NCI-H460 (cell line): Measurements from ENCODE around the gene TNFRSF8. TPM values are rescaled to one million over a fixed set of nuclear protein-coding genes. Genes with fewer than 3 reads are reported as not detected.
A peak's percentile ranks its signal among the peaks of the same experiment; 100 is the strongest.

Experiments used
- DNase-seq: peaks from one replicate; pipeline ENCODE4 v3.0.0-alpha.2; 2016; ENCODE audit warnings: low read depth; ENCODE audit errors: extremely low read depth
- total RNA-seq: library from RNA; depleted of rRNA; stranded (reverse); fragments of >200 nt; shearing (Covaris generic); gene quantifications from 2 replicates; pipeline ENCODE4 v1.2.3, GENCODE V29; 2014

The TNFRSF8 gene
- total RNA-seq, 1 experiment from 2014 or later = 1.8 TPM

GRCh38 chr1:12140016-12140415, 76.9 kb downstream of the TNFRSF8 start:
- no peak for DNase-seq

- DNase-seq = no peak
Observed at GRCh38 chr1:12140515-12141162, 77.5 kb downstream of the TNFRSF8 start.

- DNase-seq = no peak
Observed at GRCh38 chr1:12141163-12141850, 78.2 kb downstream of the TNFRSF8 start.

- no peak for DNase-seq
Observed at GRCh38 chr1:12142141-12142823, 79.2 kb downstream of the TNFRSF8 start.

- DNase-seq = no peak
Observed at GRCh38 chr1:12142891-12143630, 80.0 kb downstream of the TNFRSF8 start.

GRCh38 chr1:12143631-12144155, 80.6 kb downstream of the TNFRSF8 start:
- peak; percentile 22 for DNase-seq

GRCh38 chr1:12144236-12144635, 81.1 kb downstream of the TNFRSF8 start:
- DNase-seq = no peak

GRCh38 chr1:12144969-12145368, 81.9 kb downstream of the TNFRSF8 start:
- no peak for DNase-seq

- DNase-seq = no peak
Observed at GRCh38 chr1:12145616-12146342, 82.7 kb downstream of the TNFRSF8 start.

- DNase-seq = no peak
Observed at GRCh38 chr1:12146343-12147112, 83.4 kb downstream of the TNFRSF8 start.

GRCh38 chr1:12147201-12147701, 84.1 kb downstream of the TNFRSF8 start:
- DNase-seq = no peak

- DNase-seq = no peak
Observed at GRCh38 chr1:12148160-12148957, 85.3 kb downstream of the TNFRSF8 start.

- no peak for DNase-seq
Observed at GRCh38 chr1:12148958-12149790, 86.1 kb downstream of the TNFRSF8 start.

- DNase-seq = no peak
Observed at GRCh38 chr1:12149791-12150175, 86.7 kb downstream of the TNFRSF8 start.

- DNase-seq = no peak
Observed at GRCh38 chr1:12150456-12151200, 87.5 kb downstream of the TNFRSF8 start.

- DNase-seq = no peak
Observed at GRCh38 chr1:12151465-12151864, 88.4 kb downstream of the TNFRSF8 start.
